Stimulated activated CD8-positive, alpha-beta memory T cell treated with anti-CD3 and anti-CD28 coated beads, Interleukin-4, amount 100 ng/mL, for 48 hours (primary cell): ENCODE results near the gene RSPO4.
A peak's percentile ranks its signal among the peaks of the same experiment; 100 is the strongest.
"Not testable (repeated sequence)": the region's sequence is repeated elsewhere in the genome, so short reads cannot be mapped to it uniquely, and the experiment has no call there.

Experiments
- DNase-seq: peaks from one replicate; pipeline ENCODE4 v3.0.0-alpha.2; 2020

Gene RSPO4

DNA sequence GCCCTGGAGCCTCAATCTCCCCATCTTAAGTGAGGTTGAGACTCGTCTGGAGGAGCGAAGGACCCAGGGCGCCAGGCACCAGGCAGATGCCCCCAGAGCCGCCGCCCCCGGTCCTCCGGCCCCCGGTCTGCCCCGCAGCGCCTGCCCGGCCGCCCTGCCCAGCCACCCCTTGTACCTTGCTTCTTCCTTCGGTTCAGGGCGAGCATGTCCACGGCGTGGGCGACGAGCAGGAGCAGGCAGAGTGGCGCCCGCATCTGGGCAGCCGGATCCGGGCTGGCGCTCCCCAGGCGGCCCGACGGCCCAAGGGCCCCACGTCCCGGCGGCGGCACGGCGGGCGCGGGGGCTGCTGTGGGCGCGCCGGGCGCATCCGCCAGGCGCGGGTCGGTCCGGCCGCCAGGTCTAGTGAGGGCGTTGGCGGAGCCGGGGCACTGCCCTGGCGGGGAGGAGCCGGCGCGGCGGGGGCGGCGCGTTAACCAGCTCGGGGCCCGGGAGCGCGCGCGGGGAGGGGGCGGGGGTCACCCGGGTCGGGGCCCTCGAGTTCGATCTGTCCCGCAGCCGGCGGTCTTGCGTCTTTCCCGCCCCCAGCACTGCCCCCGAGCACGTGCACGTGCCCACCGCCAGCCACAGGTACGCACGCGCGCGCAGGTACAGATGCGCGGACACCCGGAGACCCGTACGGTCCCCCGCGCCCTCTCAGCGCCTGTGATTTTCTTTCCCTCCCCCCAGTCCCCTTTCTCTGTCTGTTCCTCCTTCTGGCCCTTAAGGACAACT, at the start of gene RSPO4:
Gene RSPO4 (minus strand): TSS at position 401 of the 771 bp plus-strand sequence. CDS start 147 bp downstream, at position 254.
- DNase-seq: no peak

GRCh38 chr20:1050440-1050839, 48.3 kb upstream of the RSPO4 start:
- DNase-seq: no peak

- DNase-seq: no peak
Measured at GRCh38 chr20:1045860-1046418, 43.8 kb upstream of the RSPO4 start.

DNA sequence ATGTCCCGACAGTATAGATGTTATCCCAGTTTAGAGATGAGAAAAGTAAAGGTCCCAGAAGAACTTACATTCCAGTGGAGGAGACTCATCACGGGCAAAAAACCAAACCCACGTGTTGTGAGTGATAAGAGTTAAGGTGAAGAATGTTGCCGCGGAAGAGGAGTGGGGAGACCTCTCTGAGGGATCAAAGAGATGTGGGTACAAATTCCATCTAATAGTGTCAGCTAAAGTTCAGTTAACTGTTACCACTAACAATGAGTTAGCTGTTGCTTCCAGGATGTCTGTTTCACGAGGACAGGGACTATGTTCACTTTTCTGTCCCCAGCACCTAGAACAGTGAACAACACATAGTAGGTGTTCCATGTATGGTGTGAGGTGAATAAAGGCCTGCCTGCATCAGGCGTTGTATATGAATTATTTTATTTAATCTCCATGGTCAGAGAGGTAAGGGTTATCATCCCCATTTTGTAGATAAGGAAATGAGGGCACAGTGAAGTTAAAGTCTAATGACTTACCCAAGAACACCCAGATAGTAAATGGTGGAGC, 39.8 kb upstream of the RSPO4 start:
- DNase-seq: no peak

DNA sequence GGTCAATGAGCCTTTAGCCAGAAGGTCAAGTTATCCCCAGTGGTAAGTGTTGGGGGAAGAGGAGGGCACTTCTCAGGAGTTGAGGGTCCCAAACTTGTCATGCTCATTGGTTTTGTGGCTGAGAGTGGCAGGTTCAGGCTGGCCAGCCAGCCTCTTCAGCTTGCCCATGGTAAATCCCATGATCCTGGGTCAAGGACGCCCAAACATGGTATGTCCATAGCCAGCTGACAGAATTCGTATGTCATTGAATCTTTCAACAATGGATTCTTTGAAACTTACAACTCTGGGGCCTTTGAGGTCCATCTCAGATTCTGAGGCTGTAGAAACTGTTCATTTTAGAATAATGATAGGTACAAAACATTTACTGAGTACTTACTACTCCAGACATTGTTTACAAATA, 36.1 kb upstream of the RSPO4 start:
- DNase-seq: no peak

GRCh38 chr20:1037039-1037438, 34.9 kb upstream of the RSPO4 start:
- no peak for DNase-seq

- no peak for DNase-seq
Measured at GRCh38 chr20:1035466-1035865, 33.4 kb upstream of the RSPO4 start.

DNA sequence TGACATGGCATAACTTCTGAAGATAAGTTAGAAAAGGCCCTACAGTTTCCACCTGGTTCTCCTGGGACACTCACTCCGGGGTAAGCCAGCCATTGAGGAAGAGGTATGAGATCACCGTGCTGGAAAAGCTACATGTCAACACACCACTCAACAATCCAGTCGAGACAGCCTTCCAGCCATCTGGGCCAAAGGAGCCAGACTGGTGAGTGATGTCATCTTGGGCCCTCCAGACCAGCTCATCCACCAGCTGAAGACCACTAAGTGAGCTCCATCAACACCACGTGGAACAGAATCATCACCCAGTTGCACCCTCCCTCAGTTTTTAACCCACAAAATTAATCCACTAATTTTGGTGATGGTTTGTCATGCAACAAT, 32.3 kb upstream of the RSPO4 start:
- no peak for DNase-seq

- DNase-seq: peak; percentile 28
Measured at GRCh38 chr20:1033751-1034414, 31.8 kb upstream of the RSPO4 start.

- no peak for DNase-seq
Measured at GRCh38 chr20:1029980-1030379, 27.9 kb upstream of the RSPO4 start.

DNA sequence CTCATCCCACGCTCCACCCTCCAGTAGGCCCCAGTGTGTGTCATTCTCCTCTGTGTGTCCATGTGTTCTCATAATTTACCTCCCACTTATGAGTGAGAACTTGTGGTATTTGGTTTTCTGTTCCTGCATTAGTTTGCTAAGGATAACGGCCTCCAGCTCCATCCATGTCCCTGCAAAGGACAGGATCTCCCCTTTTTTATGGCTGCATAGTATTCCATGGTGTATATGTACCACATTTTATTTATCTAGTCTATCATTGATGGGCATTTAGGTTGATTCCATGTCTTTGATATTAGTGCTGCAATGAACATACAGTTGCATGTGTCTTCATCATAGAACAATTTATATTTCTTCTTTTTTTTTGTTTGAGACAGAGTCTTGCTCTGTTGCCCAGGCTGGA, 24.1 kb upstream of the RSPO4 start:
- not testable (repeated sequence) for DNase-seq

DNA sequence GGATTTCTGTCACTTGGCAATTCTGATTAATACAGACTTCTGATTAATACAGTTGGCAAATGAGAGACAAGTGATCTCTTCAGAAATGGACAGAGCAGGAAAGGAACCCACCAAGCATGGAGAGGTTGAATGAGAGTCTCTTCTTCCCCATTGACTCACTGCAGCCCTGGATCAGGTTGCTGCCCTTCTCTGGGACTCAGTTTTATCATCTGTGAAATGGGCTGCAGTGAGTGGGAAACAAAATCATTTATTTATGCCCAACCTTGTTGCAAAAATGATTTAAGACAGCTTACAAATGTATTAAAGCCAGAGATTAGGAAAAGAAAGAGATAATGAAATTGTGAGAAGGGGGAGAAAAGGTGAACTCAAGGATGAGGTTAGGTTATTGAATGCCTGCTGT, 20.8 kb upstream of the RSPO4 start:
- no peak for DNase-seq

DNA sequence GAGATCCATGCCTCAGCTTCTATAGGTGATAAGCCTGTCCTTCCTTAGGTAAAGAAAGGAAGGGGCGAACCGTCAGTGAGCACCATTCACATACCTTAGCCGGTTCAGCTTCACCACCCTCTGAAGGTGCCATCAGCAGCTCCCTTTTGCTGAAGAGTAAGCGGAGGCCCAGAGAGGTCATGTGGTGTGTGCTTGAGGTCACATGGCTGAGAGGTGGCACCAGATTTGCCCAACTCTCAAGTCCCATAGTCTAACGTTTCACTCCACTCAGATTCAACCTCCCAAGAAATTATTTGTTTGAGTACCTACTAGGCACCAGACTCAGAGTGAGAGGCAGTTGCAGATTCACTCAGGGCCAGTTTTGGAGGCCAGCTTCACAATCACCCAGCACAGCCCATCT, 18.5 kb upstream of the RSPO4 start:
- no peak for DNase-seq

DNA sequence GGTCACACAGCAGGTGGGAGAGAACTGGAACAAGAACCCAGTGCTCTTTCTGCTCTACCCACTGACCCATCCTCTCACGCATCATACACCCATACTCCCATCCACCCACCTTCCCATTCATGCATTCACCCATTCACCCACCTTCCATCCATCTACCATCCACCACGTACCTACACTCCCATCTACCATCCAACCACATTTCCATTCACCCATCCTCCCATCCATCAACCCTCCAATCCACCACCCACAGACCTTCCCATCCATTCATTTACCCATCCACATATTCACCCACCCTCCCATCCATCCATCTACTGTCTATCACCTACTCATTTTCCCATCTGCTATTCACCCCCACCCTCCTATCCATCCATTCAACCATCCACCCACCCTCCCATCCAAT, 17.2 kb upstream of the RSPO4 start:
- no peak for DNase-seq

GRCh38 chr20:1017677-1018076, 15.6 kb upstream of the RSPO4 start:
- no peak for DNase-seq

- DNase-seq: no peak
Measured at GRCh38 chr20:1015181-1015580, 13.1 kb upstream of the RSPO4 start.

GRCh38 chr20:1014471-1014870, 12.4 kb upstream of the RSPO4 start:
- DNase-seq: no peak

DNA sequence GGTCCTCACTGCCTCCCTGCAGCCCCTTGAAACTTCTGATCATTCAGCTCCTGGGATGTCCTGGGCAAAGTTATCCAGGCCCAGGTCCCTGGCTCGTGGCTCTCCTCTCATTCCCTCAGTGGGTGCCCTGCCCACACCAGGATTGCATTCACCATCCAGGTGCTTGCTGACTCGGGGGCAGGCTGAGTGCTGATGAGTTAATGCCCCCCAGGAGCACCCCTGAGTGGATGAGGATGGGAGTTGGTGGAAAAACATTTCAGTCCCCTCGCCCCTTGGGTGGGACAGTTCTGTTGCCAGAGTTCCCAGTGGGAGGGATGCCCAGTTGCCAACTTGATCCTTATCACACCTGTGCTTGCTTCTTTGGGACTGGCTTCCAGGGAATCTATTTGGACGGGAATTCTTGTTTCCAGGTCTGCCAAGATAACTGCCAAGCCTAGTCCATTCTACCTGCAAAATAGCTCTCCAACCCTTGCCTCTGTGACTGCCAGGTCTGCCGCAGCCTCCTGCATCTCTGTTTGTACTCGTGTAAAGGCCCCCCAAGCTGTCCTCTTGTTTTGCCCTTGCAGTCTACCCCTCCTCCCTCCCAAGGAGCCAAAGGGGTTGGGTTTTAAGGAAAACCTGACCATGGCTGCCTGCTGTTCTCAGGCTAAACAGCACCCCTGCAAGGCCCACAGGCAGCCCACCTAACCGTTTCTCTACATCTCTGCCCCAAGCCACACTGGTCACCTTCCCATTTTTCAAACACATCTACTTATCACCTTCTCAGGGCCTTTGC, 11.6 kb upstream of the RSPO4 start:
- no peak for DNase-seq

GRCh38 chr20:1012359-1013168, 10.5 kb upstream of the RSPO4 start:
- DNase-seq: no peak

- no peak for DNase-seq
Measured at GRCh38 chr20:1010659-1011058, 8.5 kb upstream of the RSPO4 start.

GRCh38 chr20:1005452-1006027, 3.4 kb upstream of the RSPO4 start:
- peak; percentile 46 for DNase-seq
